NCI-H2196 (cell line): ENCODE results near the gene NAXD.
"Not testable (repeated sequence)": the region's sequence is repeated elsewhere in the genome, so short reads cannot be mapped to it uniquely, and the experiment has no call there.

Experiments used
- DNase-seq: peaks from one replicate; lab custom pipeline; 2025; ENCODE audit not compliant: unreplicated experiment; lab: John Stamatoyannopoulos, UW

Gene NAXD

DNA sequence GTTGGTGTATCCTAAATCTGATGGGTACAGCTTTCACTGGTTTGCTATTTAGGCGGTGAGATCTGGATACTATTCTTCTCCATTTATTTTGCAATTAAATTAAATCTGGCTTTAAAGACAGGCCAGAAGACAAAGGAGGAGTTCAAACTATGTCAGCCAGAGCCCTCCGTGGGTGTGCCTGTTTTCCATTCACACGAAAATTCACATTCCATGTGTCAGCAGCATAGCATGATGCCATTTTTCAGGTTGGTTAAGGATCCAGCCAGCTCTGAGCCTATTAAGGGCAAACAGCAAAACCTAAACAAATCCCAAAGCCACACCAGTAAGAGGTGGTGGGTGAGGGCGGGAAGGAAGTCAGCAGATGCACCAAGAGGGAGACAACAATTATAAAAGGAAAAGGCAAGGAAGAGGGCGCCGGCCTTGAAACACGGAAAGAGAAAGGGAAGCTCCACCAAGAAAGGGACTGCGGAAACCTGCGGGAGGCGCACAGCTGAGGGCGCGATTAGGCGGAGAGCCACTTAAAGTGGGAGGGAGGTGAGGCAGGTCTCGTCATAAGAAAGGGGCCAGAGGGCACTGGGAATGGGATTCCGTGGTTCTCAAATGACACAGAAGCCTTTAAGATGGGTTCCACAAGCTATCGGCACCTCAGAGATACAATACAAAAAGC, 47.6 kb downstream of the NAXD start:
- DNase-seq = no peak

DNA sequence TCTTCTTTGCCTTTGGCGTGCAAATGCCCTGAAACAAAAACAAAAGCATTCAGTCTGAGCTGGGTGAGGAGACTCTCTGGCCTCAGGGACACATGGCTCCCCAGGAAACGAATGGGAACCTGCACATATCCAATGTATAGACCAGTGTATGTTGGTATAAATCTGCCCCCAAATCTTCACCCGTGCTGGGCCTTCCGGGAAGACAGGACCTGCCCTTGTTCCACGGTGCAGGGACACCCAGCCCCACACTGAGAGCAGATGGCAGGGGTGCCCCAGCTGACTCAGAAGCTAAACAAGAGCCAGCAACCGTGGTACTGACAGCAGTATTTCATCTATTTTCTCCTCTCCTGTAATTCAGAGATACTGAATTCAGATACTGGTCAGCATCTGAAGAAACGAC, 48.1 kb downstream of the NAXD start:
- DNase-seq = no peak

DNA sequence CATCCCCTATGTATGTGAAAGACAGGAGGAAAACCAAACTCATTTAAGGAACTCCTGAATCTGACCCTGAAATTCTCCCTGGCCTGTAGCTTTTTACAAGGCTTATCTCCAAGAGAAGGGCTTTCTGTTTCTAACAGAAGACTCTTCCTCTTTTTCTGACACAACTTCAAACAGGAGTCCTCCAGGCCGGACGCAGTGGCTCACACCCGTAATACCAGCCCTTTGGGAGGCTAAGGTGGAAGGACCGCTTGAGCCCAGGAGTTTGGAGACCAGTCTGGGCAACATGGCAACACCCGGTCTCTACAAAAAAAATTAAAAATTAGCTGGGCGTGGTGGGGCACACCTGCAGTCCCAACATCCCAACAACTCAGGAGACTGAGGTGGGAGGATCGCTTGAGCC, 48.7 kb downstream of the NAXD start:
- no peak for DNase-seq

DNA sequence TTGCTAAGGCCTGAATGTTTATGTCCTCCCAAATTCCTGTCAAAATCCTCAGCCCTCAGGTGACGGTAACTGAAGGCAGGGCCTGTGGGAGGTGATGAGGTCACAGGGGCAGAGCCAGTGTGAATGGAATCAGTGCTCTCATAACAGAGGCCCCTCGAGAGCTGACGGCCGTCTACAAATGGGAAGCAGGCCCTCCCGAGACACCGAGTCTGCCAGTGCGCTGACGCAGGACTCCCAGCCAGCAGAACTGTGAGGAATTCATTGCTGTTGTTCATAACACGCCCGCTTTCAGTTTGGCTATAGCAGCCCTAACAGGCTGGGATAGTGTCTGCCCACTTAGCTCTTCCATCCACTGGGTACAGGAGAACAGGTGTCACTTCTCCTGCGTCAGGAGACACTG, 49.3 kb downstream of the NAXD start:
- no peak for DNase-seq

DNA sequence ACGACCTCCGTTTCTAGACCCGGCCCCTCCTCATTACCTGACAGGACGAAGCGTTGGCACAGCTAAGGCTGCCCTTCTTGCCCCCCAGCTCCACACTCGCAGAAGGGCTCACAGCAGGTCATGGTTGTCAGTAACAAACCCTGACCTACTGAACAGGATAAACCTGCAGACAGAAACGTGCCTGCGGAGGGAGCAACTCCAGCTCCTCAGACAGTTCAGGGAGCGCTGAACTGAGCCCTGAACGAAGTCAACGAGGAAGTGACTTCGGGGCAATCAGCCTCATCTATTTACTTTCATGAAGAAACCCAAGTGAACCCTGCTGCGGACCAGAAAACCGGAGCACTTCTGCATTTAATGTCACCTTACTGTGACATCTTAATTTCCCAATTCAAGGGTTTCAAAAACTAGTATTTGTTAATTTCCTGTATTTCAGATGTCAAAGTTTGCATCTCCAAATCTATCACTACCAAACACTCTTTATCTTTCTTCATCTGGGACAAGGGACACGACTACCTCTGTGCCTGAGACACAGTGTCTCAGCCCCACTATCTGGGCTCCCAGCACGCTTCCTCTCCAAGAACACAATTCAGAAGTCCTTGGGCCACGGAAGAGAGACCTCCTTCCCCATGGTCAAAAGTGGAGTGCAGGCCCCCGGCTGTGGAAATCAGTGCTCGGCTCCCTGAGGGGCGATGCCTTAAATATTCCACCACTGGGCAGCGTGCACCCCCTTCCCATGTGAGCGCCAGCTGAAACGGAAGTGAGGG, 50.3 kb downstream of the NAXD start:
- no peak for DNase-seq

DNA sequence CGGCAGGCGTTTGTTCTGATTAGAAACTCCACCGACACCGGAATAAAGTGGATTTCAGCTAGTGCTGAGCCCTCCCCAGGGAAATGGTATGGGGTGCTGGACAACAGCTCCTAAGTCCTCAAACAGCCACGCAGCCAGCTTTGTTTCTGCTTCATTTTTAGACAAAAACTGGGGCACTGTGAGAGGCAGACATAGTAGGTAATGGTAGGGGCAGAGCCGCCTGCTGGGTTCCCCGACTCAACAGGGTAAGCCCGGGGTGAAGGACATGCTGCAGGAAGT, 50.8 kb downstream of the NAXD start:
- no peak for DNase-seq

DNA sequence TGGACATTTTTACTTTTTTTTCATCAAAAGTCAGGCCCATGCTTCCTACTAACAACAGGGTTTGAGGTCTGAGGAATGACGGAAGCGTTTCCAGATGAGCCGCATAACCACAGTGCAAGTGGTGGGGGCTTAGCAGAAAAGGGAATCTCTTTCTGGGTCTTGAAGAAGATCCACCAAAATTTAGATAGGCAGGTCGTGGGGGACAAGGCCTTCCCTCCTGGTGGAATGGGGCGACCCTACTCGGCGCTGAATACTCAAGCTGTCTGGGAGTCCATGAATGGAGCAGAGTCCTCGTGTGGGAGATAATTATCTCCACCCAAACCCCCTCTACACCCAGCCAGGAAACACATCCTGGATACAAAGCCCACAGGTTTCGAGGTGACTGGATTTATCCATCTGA, 53.7 kb downstream of the NAXD start:
- DNase-seq = no peak

DNA sequence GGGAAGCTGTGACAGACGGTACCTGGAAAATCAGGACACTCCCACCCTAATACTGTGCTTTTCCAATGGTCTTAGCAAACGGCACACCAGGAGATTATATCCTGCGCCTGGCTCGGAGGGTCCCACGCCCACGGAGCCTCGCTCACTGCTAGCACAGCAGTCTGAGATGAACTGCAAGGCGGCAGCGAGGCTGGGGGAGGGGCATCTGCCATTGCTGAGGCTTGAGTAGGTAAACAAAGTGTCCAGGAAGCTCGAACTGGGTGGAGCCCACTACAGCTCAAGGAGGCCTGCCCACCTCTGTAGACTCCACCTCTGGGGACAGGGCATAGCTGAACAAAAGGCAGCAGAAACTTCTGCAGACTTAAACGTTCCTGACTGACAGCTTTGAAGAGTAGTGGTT, 54.5 kb downstream of the NAXD start:
- DNase-seq = not testable (repeated sequence)

DNA sequence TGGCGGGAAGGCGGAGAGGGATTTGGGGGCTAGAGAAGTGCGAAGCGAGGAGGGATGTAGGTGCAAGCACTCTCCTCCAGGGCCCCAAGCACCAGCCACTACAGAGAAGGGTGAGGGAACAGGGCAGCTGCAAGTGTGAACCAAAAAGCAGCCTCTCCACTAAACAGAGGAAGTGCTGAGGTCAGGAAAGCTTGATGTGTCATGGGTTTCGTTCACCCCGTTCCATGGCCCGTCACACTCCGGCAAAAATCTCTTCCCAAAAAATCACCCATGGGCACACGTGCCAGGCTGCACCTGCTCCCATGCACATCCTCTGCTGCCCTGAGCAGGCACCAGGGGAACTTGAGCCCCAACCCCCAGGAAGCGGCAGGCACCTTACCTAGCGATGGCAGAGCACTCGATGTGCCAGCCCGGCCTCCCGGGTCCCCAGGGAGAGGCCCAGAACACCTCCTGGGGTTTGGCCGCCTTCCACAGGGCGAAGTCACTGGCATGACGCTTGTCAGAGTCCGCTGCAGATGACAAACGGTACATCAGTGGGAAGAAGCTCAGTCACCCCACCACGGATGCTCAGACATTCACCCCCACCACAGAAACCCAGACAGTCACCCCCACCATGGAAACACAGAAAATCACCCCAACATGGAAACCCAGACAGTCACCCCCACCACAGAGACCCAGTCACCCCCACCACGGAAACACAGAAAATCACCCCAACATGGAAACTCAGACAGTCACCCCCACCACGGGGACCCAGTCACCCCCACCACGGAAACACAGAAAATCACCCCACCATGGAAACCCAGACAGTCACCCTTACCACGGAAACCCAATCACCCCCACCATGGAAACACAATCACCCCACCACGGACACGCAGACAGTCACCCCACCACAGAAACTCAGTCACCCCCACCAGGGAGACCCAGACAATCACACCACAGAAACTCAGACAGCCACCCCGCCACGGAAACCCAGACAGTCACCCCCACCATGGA, 61.5 kb downstream of the NAXD start:
- no peak for DNase-seq

DNA sequence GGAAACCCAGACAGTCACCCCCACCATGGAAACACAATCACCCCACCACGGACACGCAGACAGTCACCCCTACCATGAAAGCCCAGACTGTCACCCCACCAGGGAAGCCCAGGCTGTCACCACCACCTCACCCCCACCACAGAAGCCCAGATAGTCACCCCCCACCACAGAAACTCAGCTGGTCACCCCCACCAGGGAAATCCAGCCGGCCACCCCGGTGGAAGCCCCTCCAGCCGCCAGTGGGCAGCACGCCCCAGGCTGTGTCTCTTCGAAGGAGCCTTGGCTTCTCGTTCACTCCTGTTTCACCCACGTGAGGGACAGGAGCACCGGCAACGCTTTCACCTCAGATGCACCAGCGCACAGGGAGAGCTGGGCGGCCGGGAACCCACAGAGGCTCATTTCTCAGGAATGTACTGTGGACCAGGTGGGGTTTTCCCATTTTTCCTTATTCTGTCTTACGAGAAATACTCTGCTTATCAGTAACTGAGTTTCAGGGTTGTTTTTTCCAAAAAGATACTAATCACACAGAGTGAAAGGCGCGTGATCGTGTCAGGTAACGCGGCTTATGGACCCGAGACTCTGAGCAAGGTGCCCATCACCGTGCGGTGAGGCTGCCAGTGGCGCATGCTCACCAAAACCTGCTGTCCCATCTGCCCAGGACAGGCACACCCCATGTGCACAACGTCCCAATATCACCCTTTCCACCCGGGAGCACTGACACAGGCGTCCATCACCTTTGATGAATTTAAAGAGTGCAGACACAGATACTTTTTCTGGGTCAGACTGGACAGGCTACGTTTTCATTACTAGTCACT, 62.6 kb downstream of the NAXD start:
- no peak for DNase-seq

DNA sequence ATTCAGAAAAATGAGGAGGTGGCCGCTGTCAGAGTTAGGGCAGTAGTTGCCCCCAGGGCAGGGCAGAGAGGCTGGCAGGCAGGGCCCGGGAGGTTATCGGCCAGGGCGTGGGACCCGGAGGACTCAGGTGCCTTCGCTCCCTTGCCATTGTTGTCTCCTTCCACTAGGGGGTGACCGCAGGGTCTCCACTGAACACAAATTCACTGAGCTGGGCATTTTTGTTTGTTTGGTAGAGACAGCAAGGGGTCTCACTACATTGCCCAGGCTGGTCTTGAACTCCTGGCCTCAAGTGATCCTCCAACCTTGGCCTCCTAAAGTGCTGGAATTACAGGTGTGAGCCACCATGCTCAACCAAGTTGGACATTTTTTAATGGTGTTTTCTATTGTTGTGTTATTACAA, 65.5 kb downstream of the NAXD start:
- DNase-seq = no peak

DNA sequence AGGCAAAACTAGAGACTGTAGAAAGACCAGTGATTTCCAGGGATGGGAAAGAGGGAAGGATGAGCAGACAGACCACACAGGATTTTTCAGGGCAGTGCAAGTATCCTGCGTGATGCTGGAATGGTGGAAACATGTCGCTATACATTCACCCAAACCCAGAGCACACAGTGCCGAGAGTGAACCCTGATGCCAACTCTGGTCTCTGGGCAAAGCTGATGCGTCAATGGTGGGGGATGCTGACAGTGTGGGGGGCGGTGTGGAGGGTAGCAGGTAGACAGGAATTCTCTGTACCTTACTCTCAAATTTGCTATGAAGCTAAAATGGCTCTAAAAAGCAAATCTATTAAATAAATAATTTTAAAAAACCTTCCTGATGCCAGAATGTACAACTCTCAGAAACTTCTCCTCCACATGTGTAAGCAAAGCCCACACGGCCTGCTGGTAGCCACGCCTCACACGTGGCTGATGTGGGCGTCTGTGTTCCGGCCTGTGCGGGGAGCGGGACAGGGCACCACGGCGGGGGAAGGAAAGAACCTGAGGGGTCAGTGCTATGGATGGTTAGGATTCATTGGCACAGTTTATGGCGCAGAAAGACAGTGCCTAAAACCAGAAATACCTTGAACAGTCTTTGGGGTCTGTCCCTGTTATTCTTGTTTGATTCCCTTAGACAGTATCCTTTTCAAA, 66.7 kb downstream of the NAXD start:
- no peak for DNase-seq

DNA sequence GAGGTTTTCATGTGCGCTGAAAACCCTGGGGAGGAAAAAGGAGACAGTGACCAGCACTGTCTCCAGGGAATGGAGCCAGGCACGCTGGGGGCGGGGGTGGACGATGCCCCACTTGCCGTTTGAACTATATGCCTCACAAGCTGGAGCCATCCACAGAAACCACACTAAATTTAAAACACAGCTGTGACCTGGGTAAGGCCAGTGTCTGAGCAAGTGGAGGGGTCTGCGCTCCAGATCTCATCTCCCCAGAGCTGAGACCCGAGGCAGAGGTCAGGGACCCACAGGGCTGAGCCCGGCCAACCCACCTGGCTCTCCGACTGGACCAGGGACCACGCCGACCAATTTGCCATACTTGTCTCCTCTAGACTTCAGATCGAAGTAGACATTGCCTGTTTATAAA, 67.4 kb downstream of the NAXD start:
- no peak for DNase-seq

DNA sequence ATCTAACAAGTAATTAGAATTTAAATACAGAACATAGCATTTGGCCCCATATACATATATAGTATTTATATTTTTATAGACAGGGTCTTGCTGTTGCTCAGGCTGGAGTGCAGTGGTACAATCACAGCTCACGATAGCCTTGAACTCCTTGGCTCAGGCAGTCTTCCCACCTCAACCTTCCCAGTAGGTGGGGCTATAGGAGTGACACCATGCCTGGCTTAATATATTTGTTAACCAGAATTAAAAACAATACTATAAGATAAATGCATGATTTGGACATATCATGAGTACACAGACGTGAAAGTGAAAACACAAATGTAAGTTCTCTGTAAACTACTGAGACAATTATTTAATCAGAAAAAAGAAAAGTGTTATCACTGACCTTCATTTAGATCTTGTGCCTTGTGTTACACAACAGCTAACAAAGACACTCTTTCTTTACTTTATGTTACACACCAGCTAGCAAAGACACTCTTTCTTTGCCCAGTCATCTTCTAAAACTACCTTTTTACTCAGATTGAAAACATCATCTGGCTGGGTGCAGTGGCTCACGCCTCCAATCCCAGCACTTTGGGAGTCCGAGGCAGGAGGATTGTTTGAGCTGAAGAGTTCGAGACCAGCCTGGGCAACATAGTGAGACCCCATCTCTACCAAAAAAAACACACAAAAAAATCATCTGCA, 68.0 kb downstream of the NAXD start:
- no peak for DNase-seq

DNA sequence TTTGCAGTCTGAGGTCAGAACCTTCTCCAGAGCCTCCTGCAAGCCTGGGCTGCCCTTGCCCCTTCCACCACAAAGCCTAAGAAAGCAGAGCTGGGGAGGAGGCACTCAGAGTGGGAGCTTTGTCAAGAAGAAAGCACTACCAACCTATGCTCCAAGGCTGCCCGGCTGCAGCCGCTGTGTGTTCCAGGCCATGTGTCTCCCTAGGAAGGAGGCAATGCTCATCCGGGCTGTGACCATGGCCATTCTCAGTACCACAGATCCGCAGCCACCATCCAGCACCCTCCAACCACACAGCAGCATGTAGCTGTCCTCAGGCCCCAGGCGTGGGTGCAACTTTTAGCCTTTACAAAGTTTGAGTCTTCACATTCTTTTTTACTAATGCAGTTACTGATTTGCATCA, 68.6 kb downstream of the NAXD start:
- no peak for DNase-seq

DNA sequence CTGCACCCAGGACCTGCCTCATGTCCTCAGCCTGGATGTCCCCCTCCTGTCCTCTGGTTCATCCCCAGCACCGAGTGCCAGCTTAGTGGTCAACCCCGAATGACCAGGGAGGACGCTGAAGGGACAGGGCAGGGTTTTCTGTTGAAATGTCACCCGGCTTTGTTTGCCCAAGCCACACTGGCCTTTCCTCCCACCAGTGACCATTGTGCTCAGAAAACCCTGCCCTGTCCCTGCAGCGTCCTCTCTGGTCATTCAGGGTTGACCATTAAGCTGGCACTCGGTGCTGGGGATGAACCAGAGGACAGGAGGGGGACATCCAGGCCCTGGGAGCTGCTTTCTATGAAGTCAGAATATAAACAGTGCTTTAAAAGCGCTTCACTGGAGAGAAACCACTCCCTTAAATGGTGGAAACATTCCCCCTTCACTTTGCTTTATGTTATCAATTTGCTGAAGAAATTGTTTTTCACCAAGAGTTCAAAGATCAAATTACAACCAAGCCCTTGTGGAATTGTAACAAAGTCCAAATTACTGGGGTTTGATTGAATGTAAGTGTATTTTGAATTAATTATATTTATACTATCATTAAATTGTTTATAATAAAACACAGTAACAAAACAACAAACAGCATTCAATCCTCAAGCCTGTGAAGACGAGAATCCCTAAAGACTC, 69.2 kb downstream of the NAXD start:
- no peak for DNase-seq

DNA sequence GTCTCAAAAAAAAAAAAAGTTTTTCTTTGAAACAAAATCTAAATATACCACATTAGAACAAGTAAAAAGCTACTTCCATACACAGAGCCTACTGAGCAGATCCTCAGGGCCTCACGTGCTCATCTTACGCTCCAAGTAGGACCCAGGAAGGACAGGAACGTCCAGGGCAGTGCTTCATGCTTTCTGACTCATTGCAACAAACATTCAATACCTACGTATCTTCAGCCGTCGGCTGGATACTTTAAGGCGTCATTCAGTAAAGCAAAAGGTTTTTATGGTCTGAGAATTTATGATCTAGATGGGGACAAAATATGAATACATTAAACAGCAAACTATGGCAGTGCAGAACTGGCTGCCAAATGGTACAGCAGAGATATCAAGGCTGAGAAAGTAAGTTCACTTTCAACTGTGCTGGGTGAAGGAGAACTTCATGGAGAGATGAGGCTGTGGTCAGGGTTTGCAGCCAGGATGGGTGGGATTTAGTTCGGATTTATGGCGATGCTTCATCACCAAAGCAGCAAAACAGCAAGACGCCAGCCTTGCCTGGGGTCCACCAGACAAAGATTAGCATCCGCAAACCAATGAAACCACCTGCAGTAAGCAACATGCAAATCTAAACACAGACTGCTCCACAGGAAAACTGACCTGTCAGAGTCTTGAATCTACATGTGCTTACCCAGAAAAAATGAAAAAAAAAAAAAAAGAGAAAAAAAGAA, 70.1 kb downstream of the NAXD start:
- no peak for DNase-seq

DNA sequence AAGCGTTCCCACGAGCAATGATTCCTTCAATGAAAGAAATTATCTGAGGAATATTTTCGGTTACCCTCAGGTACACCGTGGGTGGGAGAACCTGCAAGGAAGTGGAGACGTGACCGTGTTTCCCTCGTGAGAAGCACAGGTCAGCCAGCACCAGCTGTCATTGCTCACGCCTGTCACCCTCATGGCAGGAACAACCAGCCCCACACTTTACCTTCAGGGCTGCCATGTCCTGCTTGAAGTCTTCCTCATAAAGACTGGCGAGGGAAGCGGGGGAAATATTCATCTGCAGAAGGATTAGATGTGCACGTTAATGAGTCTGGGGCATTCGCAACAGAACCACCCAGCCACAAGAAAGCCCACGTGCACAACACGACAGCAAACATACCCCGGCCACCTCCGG, 72.4 kb downstream of the NAXD start:
- DNase-seq = no peak

DNA sequence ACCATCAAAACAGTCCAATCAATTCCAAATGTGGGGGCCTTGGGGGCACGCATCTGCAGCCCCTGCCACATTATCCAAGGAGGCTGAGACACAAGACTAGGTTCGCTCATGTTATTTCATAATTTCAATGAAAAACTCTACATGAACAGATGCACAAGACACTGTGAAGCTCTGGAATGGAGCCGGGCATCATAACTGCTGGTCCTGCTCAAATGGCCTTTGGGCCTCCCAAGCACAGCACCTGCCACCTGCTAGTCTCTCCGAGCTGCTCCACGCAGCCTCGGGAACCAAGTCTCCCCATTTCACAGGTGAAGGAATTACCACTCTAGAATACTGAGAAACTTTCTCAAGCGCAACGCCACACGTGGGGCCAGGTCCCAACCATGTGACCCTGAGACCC, 73.7 kb downstream of the NAXD start:
- DNase-seq = no peak
